Fibroblast of lung (primary cell): Measurements from ENCODE around the gene CD247. TPM values are rescaled to one million over a fixed set of nuclear protein-coding genes. Genes with fewer than 3 reads are reported as not detected.

Experiments used
- DNase-seq, 2 donors: peaks; one replicate each; pipeline versions ENCODE4 v3.0.0 to v3.0.0-alpha.2; 2010; ENCODE audit warnings: low read depth in 2 of 2
- H2AFZ ChIP-seq: 2 replicates; pipeline ENCODE4 v1.5.1; 2012; ENCODE audit warnings: low read length, control low read depth, inconsistent platforms
- H3K27ac ChIP-seq: 2 replicates; pipeline ENCODE4 v1.5.1; 2011; ENCODE audit warnings: low read length, control low read depth; ENCODE audit not compliant: insufficient read depth
- H3K27me3 ChIP-seq: 2 replicates; pipeline ENCODE4 v1.5.1; 2011; ENCODE audit warnings: mild to moderate bottlenecking, low read length; ENCODE audit not compliant: control insufficient read depth, insufficient read depth
- H3K36me3 ChIP-seq: 2 replicates; pipeline ENCODE4 v1.5.1; 2011; ENCODE audit warnings: low read length; ENCODE audit not compliant: control insufficient read depth, insufficient read depth
- H3K4me1 ChIP-seq: 2 replicates; pipeline ENCODE4 v1.5.1; 2011; ENCODE audit warnings: low read length; ENCODE audit not compliant: control insufficient read depth, insufficient read depth; ENCODE audit errors: extremely low read depth
- H3K4me2 ChIP-seq: 2 replicates; pipeline ENCODE4 v1.5.1; 2011; ENCODE audit warnings: low read length, control low read depth; ENCODE audit not compliant: insufficient read depth; ENCODE audit errors: extremely low read depth
- H3K4me3 ChIP-seq, 4 experiments: fragments of 200-600 bp in 1 of 4; sonication (generic) in 1 of 4; replicated peaks in 1 of 4; 2 replicates each; pipeline ENCODE4 v1.5.1; 2011 to 2016; ENCODE audit warnings: low read length in 4 of 4, low read depth in 3 of 4, mild to moderate bottlenecking in 3 of 4, control low read depth in 2 of 4, inconsistent platforms in 1 of 4, mixed read lengths in 1 of 4; ENCODE audit not compliant: insufficient read depth in 1 of 4; ENCODE audit errors: control extremely low read depth in 1 of 4
- H3K79me2 ChIP-seq: 2 replicates; pipeline ENCODE4 v1.5.1; 2012; ENCODE audit warnings: mild to moderate bottlenecking, low read length, inconsistent platforms; ENCODE audit not compliant: control insufficient read depth, insufficient read depth
- H3K9ac ChIP-seq: 2 replicates; pipeline ENCODE4 v1.5.1; 2011; ENCODE audit warnings: mild to moderate bottlenecking, low read length, control low read depth; ENCODE audit not compliant: insufficient read depth
- H3K9me3 ChIP-seq: 2 replicates; pipeline ENCODE4 v1.5.1; 2012; ENCODE audit warnings: low read depth, low read length; ENCODE audit not compliant: control insufficient read depth, insufficient read depth
- H4K20me1 ChIP-seq: 2 replicates; pipeline ENCODE4 v1.5.1; 2011; ENCODE audit warnings: low read length; ENCODE audit not compliant: control insufficient read depth, insufficient read depth; ENCODE audit errors: extremely low read depth
- EZH2 ChIP-seq: IDR thresholded peaks from 2 replicates; pipeline ENCODE4 v1.5.1; 2012; ENCODE audit warnings: low read length, control low read depth, mild to moderate bottlenecking; ENCODE audit errors: missing control alignments
- polyA plus RNA-seq, 2 donors: library from polyadenylated mRNA; depleted of rRNA in 1 of 2; stranded (reverse) in 1 of 2; unstranded in 1 of 2; fragments of >200 nt; gene quantifications; 2 replicates each; pipeline ENCODE4 v1.2.1, GENCODE V29; 2011 to 2012; ENCODE audit warnings: missing spikeins in 1 of 2
- total RNA-seq: library from RNA; depleted of rRNA; stranded (reverse); fragments of >200 nt; gene quantifications from 2 replicates; pipeline ENCODE4 v1.2.1, GENCODE V29; 2014
- TF ChIP-seq, protein P1 (sequence below), 2 donors: IDR thresholded peaks in 1 of 2; conservative IDR thresholded peaks in 1 of 2; 1 replicate in 1 of 2; 2 replicates in 1 of 2; pipeline ENCODE4 v1.5.1; 2011 to 2012; ENCODE audit warnings: low read length in 2 of 2, control low read depth in 1 of 2, inconsistent platforms in 1 of 2, low read depth in 1 of 2, mild to moderate bottlenecking in 1 of 2

Gene CD247
- total and polyA plus RNA-seq, 2 donors (not counting 1 experiment from before 2014, with no cell fraction given) = not detected

GRCh38 chr1:167509587-167509986, 8.7 kb downstream of the CD247 start:
- no peaks in the 10 kb centered on the region for H3K79me2 ChIP-seq
- no peaks in the 10 kb centered on the region for H3K36me3 ChIP-seq
- H3K4me1 ChIP-seq = no peaks in the 10 kb centered on the region
- H4K20me1 ChIP-seq = no peaks in the 10 kb centered on the region
- H3K27ac ChIP-seq = no peak overlapping the region
- H3K9me3 ChIP-seq = no peaks in the 10 kb centered on the region
- no peak overlapping the region for H3K9ac ChIP-seq
- TF ChIP-seq EZH2 = no peak
- TF ChIP-seq, protein P1, sequence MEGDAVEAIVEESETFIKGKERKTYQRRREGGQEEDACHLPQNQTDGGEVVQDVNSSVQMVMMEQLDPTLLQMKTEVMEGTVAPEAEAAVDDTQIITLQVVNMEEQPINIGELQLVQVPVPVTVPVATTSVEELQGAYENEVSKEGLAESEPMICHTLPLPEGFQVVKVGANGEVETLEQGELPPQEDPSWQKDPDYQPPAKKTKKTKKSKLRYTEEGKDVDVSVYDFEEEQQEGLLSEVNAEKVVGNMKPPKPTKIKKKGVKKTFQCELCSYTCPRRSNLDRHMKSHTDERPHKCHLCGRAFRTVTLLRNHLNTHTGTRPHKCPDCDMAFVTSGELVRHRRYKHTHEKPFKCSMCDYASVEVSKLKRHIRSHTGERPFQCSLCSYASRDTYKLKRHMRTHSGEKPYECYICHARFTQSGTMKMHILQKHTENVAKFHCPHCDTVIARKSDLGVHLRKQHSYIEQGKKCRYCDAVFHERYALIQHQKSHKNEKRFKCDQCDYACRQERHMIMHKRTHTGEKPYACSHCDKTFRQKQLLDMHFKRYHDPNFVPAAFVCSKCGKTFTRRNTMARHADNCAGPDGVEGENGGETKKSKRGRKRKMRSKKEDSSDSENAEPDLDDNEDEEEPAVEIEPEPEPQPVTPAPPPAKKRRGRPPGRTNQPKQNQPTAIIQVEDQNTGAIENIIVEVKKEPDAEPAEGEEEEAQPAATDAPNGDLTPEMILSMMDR (conservative IDR thresholded peaks at IDR 0.05 in 1 of 2, IDR thresholded peaks at IDR 0.05 in 1 of 2; ENCODE audit: low read depth in 1 of 2, low read length in 2 of 2) = no peak
- H3K4me3 ChIP-seq = no peak overlapping the region
- no peak for DNase-seq
- no peaks in the 10 kb centered on the region for H3K27me3 ChIP-seq
- no peak overlapping the region for H3K4me2 ChIP-seq
- H2AFZ ChIP-seq = no peak overlapping the region

- Histone ChIP-seq H3K9me3 (no peaks in the 10 kb centered on the region), H3K79me2 (no peaks in the 10 kb centered on the region), H3K4me1 (no peaks in the 10 kb centered on the region), H4K20me1 (no peaks in the 10 kb centered on the region), H3K27ac (no peak overlapping the region), H3K9ac (no peak overlapping the region), H2AFZ (no peak overlapping the region), H3K27me3 (no peaks in the 10 kb centered on the region), H3K36me3 (no peaks in the 10 kb centered on the region), H3K4me2 (no peak overlapping the region), H3K4me3 (no peak overlapping the region)
- no peak for DNase-seq
- TF ChIP-seq, protein P1 (conservative IDR thresholded peaks at IDR 0.05 in 1 of 2, IDR thresholded peaks at IDR 0.05 in 1 of 2; ENCODE audit: low read depth in 1 of 2, low read length in 2 of 2) = no peak
- no peak for TF ChIP-seq EZH2
Observed at GRCh38 chr1:167507719-167508118, 10.6 kb downstream of the CD247 start.

DNA sequence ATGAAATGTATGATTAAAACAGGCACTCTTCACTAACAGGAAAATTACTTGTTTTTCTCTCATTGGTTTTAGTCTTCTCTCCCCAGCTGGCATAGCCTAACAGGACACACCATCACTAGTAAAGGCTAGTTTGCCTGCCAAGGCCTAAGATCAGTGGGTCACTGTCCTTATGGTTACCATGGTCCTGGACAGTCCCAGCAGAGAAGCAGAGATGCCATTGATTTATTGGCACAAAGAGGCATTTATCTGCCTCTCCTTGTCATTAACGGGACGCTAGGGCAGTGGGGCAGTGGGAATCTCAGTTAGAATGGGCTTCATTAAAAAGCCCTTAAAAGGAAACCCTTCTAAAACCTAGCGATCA, 13.9 kb downstream of the CD247 start:
- Histone ChIP-seq H3K4me1 (no peaks in the 10 kb centered on the region), H3K9ac (no peak overlapping the region), H3K9me3 (no peaks in the 10 kb centered on the region), H4K20me1 (no peaks in the 10 kb centered on the region), H3K27me3 (peaks cover 3% of the 10 kb centered on the region), H2AFZ (no peak overlapping the region), H3K79me2 (no peaks in the 10 kb centered on the region), H3K4me2 (no peak overlapping the region), H3K4me3 (no peak overlapping the region), H3K27ac (no peak overlapping the region), H3K36me3 (no peaks in the 10 kb centered on the region)
- no peak for DNase-seq
- TF ChIP-seq EZH2 = no peak
- TF ChIP-seq, protein P1 (conservative IDR thresholded peaks at IDR 0.05 in 1 of 2, IDR thresholded peaks at IDR 0.05 in 1 of 2; ENCODE audit: low read depth in 1 of 2, low read length in 2 of 2) = no peak
